ENCODE results near the gene CYTH1. TPM values are rescaled to one million over a fixed set of nuclear protein-coding genes. Genes with fewer than 3 reads are reported as not detected.

The CYTH1 gene
- total and polyA plus RNA-seq, 10 of the 15 experiments (the other 5 are each of a cell fraction or from before 2014, with no cell fraction given) = 6.6 to 188 (median 145) TPM

DNA sequence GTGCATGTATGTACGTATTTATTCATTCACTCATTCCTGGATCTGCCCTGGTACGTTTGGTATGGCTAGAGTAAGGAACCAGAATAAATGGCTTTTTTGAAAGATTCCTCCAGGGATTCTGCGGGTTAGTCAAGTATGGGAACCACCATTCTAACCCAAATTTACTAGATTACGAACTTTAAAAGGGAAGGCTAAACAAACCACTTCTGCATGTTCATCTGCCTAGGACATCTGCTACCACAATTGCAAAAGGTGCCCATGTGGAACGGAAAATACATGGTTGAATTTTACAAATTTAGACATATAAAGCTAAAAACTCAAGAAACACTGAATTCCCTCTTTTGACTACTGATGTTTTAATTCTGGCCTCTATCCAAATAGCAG is 22.1 kb downstream of the CYTH1 start (continued):
- no peak for TF ChIP-seq NRF1 (conservative IDR thresholded peaks at IDR 0.05; ENCODE audit: low read depth, low read length)
- TF ChIP-seq, protein P1, sequence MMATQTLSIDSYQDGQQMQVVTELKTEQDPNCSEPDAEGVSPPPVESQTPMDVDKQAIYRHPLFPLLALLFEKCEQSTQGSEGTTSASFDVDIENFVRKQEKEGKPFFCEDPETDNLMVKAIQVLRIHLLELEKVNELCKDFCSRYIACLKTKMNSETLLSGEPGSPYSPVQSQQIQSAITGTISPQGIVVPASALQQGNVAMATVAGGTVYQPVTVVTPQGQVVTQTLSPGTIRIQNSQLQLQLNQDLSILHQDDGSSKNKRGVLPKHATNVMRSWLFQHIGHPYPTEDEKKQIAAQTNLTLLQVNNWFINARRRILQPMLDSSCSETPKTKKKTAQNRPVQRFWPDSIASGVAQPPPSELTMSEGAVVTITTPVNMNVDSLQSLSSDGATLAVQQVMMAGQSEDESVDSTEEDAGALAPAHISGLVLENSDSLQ (IDR thresholded peaks at IDR 0.05) = no peak
- TF ChIP-seq ZNF207 (IDR thresholded peaks at IDR 0.05; ENCODE audit: borderline replicate concordance) = no peak
- no peak for TF ChIP-seq NFIC (IDR thresholded peaks at IDR 0.05; ENCODE audit: low read depth, low read length)
- no peak for TF ChIP-seq RFX5 (IDR thresholded peaks at IDR 0.05; ENCODE audit: low read depth, low read length)
- TF ChIP-seq, protein P2, sequence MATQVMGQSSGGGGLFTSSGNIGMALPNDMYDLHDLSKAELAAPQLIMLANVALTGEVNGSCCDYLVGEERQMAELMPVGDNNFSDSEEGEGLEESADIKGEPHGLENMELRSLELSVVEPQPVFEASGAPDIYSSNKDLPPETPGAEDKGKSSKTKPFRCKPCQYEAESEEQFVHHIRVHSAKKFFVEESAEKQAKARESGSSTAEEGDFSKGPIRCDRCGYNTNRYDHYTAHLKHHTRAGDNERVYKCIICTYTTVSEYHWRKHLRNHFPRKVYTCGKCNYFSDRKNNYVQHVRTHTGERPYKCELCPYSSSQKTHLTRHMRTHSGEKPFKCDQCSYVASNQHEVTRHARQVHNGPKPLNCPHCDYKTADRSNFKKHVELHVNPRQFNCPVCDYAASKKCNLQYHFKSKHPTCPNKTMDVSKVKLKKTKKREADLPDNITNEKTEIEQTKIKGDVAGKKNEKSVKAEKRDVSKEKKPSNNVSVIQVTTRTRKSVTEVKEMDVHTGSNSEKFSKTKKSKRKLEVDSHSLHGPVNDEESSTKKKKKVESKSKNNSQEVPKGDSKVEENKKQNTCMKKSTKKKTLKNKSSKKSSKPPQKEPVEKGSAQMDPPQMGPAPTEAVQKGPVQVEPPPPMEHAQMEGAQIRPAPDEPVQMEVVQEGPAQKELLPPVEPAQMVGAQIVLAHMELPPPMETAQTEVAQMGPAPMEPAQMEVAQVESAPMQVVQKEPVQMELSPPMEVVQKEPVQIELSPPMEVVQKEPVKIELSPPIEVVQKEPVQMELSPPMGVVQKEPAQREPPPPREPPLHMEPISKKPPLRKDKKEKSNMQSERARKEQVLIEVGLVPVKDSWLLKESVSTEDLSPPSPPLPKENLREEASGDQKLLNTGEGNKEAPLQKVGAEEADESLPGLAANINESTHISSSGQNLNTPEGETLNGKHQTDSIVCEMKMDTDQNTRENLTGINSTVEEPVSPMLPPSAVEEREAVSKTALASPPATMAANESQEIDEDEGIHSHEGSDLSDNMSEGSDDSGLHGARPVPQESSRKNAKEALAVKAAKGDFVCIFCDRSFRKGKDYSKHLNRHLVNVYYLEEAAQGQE (IDR thresholded peaks at IDR 0.05; ENCODE audit: low read depth, low read length) = no peak
- peak; percentile 53; the same call in 1 of the 2 replicates for TF ChIP-seq PAX5 (IDR thresholded peaks at IDR 0.05; ENCODE audit: borderline replicate concordance, low read depth, low read length)
- no peak for TF ChIP-seq FOXM1 (IDR thresholded peaks at IDR 0.05; ENCODE audit: low read depth, low read length)
- TF ChIP-seq SPI1 (IDR thresholded peaks at IDR 0.05; ENCODE audit: borderline replicate concordance, insufficient read depth, low read depth, low read length) = no peak
- TF ChIP-seq, protein P3, sequence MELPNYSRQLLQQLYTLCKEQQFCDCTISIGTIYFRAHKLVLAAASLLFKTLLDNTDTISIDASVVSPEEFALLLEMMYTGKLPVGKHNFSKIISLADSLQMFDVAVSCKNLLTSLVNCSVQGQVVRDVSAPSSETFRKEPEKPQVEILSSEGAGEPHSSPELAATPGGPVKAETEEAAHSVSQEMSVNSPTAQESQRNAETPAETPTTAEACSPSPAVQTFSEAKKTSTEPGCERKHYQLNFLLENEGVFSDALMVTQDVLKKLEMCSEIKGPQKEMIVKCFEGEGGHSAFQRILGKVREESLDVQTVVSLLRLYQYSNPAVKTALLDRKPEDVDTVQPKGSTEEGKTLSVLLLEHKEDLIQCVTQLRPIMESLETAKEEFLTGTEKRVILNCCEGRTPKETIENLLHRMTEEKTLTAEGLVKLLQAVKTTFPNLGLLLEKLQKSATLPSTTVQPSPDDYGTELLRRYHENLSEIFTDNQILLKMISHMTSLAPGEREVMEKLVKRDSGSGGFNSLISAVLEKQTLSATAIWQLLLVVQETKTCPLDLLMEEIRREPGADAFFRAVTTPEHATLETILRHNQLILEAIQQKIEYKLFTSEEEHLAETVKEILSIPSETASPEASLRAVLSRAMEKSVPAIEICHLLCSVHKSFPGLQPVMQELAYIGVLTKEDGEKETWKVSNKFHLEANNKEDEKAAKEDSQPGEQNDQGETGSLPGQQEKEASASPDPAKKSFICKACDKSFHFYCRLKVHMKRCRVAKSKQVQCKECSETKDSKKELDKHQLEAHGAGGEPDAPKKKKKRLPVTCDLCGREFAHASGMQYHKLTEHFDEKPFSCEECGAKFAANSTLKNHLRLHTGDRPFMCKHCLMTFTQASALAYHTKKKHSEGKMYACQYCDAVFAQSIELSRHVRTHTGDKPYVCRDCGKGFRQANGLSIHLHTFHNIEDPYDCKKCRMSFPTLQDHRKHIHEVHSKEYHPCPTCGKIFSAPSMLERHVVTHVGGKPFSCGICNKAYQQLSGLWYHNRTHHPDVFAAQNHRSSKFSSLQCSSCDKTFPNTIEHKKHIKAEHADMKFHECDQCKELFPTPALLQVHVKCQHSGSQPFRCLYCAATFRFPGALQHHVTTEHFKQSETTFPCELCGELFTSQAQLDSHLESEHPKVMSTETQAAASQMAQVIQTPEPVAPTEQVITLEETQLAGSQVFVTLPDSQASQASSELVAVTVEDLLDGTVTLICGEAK (IDR thresholded peaks at IDR 0.05; ENCODE audit: borderline replicate concordance) = no peak
- TF ChIP-seq JUND (IDR thresholded peaks at IDR 0.05; ENCODE audit: low read depth, low read length) = no peak
- TF ChIP-seq POLR2AphosphoS5 (IDR thresholded peaks at IDR 0.05; ENCODE audit: low read length) = no peak
- TF ChIP-seq, protein P4, sequence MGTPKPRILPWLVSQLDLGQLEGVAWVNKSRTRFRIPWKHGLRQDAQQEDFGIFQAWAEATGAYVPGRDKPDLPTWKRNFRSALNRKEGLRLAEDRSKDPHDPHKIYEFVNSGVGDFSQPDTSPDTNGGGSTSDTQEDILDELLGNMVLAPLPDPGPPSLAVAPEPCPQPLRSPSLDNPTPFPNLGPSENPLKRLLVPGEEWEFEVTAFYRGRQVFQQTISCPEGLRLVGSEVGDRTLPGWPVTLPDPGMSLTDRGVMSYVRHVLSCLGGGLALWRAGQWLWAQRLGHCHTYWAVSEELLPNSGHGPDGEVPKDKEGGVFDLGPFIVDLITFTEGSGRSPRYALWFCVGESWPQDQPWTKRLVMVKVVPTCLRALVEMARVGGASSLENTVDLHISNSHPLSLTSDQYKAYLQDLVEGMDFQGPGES (IDR thresholded peaks at IDR 0.05) = no peak
- TF ChIP-seq SMARCA5 (IDR thresholded peaks at IDR 0.05) = no peak
- TF ChIP-seq, protein P5, sequence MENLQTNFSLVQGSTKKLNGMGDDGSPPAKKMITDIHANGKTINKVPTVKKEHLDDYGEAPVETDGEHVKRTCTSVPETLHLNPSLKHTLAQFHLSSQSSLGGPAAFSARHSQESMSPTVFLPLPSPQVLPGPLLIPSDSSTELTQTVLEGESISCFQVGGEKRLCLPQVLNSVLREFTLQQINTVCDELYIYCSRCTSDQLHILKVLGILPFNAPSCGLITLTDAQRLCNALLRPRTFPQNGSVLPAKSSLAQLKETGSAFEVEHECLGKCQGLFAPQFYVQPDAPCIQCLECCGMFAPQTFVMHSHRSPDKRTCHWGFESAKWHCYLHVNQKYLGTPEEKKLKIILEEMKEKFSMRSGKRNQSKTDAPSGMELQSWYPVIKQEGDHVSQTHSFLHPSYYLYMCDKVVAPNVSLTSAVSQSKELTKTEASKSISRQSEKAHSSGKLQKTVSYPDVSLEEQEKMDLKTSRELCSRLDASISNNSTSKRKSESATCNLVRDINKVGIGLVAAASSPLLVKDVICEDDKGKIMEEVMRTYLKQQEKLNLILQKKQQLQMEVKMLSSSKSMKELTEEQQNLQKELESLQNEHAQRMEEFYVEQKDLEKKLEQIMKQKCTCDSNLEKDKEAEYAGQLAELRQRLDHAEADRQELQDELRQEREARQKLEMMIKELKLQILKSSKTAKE (IDR thresholded peaks at IDR 0.05; ENCODE audit: low read depth, poor library complexity, severe bottlenecking) = no peak
- no peak for TF ChIP-seq TBL1XR1 (IDR thresholded peaks at IDR 0.05; ENCODE audit: low read depth, low read length)
- TF ChIP-seq, protein P6, sequence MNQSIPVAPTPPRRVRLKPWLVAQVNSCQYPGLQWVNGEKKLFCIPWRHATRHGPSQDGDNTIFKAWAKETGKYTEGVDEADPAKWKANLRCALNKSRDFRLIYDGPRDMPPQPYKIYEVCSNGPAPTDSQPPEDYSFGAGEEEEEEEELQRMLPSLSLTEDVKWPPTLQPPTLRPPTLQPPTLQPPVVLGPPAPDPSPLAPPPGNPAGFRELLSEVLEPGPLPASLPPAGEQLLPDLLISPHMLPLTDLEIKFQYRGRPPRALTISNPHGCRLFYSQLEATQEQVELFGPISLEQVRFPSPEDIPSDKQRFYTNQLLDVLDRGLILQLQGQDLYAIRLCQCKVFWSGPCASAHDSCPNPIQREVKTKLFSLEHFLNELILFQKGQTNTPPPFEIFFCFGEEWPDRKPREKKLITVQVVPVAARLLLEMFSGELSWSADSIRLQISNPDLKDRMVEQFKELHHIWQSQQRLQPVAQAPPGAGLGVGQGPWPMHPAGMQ (IDR thresholded peaks at IDR 0.05; ENCODE audit: borderline replicate concordance) = no peak

Measured in GM12878 (cell line).